GM19455 (cell line): Measurements from ENCODE around the gene NAXD.
"Not testable (repeated sequence)": the region's sequence is repeated elsewhere in the genome, so short reads cannot be mapped to it uniquely, and the experiment has no call there.

ENCODE experiments used
- ATAC-seq: cut with Tn5 transposase; IDR thresholded peaks from one replicate; pipeline ENCODE4 v1.9.1; 2021; ENCODE audit not compliant: unreplicated experiment

The NAXD gene

DNA sequence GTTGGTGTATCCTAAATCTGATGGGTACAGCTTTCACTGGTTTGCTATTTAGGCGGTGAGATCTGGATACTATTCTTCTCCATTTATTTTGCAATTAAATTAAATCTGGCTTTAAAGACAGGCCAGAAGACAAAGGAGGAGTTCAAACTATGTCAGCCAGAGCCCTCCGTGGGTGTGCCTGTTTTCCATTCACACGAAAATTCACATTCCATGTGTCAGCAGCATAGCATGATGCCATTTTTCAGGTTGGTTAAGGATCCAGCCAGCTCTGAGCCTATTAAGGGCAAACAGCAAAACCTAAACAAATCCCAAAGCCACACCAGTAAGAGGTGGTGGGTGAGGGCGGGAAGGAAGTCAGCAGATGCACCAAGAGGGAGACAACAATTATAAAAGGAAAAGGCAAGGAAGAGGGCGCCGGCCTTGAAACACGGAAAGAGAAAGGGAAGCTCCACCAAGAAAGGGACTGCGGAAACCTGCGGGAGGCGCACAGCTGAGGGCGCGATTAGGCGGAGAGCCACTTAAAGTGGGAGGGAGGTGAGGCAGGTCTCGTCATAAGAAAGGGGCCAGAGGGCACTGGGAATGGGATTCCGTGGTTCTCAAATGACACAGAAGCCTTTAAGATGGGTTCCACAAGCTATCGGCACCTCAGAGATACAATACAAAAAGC is 47.6 kb downstream of the NAXD start:
- no peak for ATAC-seq

DNA sequence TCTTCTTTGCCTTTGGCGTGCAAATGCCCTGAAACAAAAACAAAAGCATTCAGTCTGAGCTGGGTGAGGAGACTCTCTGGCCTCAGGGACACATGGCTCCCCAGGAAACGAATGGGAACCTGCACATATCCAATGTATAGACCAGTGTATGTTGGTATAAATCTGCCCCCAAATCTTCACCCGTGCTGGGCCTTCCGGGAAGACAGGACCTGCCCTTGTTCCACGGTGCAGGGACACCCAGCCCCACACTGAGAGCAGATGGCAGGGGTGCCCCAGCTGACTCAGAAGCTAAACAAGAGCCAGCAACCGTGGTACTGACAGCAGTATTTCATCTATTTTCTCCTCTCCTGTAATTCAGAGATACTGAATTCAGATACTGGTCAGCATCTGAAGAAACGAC is 48.1 kb downstream of the NAXD start:
- no peak for ATAC-seq

DNA sequence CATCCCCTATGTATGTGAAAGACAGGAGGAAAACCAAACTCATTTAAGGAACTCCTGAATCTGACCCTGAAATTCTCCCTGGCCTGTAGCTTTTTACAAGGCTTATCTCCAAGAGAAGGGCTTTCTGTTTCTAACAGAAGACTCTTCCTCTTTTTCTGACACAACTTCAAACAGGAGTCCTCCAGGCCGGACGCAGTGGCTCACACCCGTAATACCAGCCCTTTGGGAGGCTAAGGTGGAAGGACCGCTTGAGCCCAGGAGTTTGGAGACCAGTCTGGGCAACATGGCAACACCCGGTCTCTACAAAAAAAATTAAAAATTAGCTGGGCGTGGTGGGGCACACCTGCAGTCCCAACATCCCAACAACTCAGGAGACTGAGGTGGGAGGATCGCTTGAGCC is 48.7 kb downstream of the NAXD start:
- no peak for ATAC-seq

DNA sequence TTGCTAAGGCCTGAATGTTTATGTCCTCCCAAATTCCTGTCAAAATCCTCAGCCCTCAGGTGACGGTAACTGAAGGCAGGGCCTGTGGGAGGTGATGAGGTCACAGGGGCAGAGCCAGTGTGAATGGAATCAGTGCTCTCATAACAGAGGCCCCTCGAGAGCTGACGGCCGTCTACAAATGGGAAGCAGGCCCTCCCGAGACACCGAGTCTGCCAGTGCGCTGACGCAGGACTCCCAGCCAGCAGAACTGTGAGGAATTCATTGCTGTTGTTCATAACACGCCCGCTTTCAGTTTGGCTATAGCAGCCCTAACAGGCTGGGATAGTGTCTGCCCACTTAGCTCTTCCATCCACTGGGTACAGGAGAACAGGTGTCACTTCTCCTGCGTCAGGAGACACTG is 49.3 kb downstream of the NAXD start:
- no peak for ATAC-seq

DNA sequence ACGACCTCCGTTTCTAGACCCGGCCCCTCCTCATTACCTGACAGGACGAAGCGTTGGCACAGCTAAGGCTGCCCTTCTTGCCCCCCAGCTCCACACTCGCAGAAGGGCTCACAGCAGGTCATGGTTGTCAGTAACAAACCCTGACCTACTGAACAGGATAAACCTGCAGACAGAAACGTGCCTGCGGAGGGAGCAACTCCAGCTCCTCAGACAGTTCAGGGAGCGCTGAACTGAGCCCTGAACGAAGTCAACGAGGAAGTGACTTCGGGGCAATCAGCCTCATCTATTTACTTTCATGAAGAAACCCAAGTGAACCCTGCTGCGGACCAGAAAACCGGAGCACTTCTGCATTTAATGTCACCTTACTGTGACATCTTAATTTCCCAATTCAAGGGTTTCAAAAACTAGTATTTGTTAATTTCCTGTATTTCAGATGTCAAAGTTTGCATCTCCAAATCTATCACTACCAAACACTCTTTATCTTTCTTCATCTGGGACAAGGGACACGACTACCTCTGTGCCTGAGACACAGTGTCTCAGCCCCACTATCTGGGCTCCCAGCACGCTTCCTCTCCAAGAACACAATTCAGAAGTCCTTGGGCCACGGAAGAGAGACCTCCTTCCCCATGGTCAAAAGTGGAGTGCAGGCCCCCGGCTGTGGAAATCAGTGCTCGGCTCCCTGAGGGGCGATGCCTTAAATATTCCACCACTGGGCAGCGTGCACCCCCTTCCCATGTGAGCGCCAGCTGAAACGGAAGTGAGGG is 50.3 kb downstream of the NAXD start:
- ATAC-seq, result no peak

DNA sequence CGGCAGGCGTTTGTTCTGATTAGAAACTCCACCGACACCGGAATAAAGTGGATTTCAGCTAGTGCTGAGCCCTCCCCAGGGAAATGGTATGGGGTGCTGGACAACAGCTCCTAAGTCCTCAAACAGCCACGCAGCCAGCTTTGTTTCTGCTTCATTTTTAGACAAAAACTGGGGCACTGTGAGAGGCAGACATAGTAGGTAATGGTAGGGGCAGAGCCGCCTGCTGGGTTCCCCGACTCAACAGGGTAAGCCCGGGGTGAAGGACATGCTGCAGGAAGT is 50.8 kb downstream of the NAXD start:
- no peak for ATAC-seq

DNA sequence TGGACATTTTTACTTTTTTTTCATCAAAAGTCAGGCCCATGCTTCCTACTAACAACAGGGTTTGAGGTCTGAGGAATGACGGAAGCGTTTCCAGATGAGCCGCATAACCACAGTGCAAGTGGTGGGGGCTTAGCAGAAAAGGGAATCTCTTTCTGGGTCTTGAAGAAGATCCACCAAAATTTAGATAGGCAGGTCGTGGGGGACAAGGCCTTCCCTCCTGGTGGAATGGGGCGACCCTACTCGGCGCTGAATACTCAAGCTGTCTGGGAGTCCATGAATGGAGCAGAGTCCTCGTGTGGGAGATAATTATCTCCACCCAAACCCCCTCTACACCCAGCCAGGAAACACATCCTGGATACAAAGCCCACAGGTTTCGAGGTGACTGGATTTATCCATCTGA is 53.7 kb downstream of the NAXD start:
- ATAC-seq, result no peak

DNA sequence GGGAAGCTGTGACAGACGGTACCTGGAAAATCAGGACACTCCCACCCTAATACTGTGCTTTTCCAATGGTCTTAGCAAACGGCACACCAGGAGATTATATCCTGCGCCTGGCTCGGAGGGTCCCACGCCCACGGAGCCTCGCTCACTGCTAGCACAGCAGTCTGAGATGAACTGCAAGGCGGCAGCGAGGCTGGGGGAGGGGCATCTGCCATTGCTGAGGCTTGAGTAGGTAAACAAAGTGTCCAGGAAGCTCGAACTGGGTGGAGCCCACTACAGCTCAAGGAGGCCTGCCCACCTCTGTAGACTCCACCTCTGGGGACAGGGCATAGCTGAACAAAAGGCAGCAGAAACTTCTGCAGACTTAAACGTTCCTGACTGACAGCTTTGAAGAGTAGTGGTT is 54.5 kb downstream of the NAXD start:
- ATAC-seq, result not testable (repeated sequence)

DNA sequence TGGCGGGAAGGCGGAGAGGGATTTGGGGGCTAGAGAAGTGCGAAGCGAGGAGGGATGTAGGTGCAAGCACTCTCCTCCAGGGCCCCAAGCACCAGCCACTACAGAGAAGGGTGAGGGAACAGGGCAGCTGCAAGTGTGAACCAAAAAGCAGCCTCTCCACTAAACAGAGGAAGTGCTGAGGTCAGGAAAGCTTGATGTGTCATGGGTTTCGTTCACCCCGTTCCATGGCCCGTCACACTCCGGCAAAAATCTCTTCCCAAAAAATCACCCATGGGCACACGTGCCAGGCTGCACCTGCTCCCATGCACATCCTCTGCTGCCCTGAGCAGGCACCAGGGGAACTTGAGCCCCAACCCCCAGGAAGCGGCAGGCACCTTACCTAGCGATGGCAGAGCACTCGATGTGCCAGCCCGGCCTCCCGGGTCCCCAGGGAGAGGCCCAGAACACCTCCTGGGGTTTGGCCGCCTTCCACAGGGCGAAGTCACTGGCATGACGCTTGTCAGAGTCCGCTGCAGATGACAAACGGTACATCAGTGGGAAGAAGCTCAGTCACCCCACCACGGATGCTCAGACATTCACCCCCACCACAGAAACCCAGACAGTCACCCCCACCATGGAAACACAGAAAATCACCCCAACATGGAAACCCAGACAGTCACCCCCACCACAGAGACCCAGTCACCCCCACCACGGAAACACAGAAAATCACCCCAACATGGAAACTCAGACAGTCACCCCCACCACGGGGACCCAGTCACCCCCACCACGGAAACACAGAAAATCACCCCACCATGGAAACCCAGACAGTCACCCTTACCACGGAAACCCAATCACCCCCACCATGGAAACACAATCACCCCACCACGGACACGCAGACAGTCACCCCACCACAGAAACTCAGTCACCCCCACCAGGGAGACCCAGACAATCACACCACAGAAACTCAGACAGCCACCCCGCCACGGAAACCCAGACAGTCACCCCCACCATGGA is 61.5 kb downstream of the NAXD start:
- ATAC-seq, result peak; percentile 74

DNA sequence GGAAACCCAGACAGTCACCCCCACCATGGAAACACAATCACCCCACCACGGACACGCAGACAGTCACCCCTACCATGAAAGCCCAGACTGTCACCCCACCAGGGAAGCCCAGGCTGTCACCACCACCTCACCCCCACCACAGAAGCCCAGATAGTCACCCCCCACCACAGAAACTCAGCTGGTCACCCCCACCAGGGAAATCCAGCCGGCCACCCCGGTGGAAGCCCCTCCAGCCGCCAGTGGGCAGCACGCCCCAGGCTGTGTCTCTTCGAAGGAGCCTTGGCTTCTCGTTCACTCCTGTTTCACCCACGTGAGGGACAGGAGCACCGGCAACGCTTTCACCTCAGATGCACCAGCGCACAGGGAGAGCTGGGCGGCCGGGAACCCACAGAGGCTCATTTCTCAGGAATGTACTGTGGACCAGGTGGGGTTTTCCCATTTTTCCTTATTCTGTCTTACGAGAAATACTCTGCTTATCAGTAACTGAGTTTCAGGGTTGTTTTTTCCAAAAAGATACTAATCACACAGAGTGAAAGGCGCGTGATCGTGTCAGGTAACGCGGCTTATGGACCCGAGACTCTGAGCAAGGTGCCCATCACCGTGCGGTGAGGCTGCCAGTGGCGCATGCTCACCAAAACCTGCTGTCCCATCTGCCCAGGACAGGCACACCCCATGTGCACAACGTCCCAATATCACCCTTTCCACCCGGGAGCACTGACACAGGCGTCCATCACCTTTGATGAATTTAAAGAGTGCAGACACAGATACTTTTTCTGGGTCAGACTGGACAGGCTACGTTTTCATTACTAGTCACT is 62.6 kb downstream of the NAXD start:
- ATAC-seq, result no peak

DNA sequence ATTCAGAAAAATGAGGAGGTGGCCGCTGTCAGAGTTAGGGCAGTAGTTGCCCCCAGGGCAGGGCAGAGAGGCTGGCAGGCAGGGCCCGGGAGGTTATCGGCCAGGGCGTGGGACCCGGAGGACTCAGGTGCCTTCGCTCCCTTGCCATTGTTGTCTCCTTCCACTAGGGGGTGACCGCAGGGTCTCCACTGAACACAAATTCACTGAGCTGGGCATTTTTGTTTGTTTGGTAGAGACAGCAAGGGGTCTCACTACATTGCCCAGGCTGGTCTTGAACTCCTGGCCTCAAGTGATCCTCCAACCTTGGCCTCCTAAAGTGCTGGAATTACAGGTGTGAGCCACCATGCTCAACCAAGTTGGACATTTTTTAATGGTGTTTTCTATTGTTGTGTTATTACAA is 65.5 kb downstream of the NAXD start:
- ATAC-seq, result no peak

DNA sequence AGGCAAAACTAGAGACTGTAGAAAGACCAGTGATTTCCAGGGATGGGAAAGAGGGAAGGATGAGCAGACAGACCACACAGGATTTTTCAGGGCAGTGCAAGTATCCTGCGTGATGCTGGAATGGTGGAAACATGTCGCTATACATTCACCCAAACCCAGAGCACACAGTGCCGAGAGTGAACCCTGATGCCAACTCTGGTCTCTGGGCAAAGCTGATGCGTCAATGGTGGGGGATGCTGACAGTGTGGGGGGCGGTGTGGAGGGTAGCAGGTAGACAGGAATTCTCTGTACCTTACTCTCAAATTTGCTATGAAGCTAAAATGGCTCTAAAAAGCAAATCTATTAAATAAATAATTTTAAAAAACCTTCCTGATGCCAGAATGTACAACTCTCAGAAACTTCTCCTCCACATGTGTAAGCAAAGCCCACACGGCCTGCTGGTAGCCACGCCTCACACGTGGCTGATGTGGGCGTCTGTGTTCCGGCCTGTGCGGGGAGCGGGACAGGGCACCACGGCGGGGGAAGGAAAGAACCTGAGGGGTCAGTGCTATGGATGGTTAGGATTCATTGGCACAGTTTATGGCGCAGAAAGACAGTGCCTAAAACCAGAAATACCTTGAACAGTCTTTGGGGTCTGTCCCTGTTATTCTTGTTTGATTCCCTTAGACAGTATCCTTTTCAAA is 66.7 kb downstream of the NAXD start:
- no peak for ATAC-seq

DNA sequence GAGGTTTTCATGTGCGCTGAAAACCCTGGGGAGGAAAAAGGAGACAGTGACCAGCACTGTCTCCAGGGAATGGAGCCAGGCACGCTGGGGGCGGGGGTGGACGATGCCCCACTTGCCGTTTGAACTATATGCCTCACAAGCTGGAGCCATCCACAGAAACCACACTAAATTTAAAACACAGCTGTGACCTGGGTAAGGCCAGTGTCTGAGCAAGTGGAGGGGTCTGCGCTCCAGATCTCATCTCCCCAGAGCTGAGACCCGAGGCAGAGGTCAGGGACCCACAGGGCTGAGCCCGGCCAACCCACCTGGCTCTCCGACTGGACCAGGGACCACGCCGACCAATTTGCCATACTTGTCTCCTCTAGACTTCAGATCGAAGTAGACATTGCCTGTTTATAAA is 67.4 kb downstream of the NAXD start:
- ATAC-seq, result no peak

DNA sequence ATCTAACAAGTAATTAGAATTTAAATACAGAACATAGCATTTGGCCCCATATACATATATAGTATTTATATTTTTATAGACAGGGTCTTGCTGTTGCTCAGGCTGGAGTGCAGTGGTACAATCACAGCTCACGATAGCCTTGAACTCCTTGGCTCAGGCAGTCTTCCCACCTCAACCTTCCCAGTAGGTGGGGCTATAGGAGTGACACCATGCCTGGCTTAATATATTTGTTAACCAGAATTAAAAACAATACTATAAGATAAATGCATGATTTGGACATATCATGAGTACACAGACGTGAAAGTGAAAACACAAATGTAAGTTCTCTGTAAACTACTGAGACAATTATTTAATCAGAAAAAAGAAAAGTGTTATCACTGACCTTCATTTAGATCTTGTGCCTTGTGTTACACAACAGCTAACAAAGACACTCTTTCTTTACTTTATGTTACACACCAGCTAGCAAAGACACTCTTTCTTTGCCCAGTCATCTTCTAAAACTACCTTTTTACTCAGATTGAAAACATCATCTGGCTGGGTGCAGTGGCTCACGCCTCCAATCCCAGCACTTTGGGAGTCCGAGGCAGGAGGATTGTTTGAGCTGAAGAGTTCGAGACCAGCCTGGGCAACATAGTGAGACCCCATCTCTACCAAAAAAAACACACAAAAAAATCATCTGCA is 68.0 kb downstream of the NAXD start:
- no peak for ATAC-seq

DNA sequence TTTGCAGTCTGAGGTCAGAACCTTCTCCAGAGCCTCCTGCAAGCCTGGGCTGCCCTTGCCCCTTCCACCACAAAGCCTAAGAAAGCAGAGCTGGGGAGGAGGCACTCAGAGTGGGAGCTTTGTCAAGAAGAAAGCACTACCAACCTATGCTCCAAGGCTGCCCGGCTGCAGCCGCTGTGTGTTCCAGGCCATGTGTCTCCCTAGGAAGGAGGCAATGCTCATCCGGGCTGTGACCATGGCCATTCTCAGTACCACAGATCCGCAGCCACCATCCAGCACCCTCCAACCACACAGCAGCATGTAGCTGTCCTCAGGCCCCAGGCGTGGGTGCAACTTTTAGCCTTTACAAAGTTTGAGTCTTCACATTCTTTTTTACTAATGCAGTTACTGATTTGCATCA is 68.6 kb downstream of the NAXD start:
- ATAC-seq, result no peak

DNA sequence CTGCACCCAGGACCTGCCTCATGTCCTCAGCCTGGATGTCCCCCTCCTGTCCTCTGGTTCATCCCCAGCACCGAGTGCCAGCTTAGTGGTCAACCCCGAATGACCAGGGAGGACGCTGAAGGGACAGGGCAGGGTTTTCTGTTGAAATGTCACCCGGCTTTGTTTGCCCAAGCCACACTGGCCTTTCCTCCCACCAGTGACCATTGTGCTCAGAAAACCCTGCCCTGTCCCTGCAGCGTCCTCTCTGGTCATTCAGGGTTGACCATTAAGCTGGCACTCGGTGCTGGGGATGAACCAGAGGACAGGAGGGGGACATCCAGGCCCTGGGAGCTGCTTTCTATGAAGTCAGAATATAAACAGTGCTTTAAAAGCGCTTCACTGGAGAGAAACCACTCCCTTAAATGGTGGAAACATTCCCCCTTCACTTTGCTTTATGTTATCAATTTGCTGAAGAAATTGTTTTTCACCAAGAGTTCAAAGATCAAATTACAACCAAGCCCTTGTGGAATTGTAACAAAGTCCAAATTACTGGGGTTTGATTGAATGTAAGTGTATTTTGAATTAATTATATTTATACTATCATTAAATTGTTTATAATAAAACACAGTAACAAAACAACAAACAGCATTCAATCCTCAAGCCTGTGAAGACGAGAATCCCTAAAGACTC is 69.2 kb downstream of the NAXD start:
- ATAC-seq, result no peak

DNA sequence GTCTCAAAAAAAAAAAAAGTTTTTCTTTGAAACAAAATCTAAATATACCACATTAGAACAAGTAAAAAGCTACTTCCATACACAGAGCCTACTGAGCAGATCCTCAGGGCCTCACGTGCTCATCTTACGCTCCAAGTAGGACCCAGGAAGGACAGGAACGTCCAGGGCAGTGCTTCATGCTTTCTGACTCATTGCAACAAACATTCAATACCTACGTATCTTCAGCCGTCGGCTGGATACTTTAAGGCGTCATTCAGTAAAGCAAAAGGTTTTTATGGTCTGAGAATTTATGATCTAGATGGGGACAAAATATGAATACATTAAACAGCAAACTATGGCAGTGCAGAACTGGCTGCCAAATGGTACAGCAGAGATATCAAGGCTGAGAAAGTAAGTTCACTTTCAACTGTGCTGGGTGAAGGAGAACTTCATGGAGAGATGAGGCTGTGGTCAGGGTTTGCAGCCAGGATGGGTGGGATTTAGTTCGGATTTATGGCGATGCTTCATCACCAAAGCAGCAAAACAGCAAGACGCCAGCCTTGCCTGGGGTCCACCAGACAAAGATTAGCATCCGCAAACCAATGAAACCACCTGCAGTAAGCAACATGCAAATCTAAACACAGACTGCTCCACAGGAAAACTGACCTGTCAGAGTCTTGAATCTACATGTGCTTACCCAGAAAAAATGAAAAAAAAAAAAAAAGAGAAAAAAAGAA is 70.1 kb downstream of the NAXD start:
- ATAC-seq, result no peak

DNA sequence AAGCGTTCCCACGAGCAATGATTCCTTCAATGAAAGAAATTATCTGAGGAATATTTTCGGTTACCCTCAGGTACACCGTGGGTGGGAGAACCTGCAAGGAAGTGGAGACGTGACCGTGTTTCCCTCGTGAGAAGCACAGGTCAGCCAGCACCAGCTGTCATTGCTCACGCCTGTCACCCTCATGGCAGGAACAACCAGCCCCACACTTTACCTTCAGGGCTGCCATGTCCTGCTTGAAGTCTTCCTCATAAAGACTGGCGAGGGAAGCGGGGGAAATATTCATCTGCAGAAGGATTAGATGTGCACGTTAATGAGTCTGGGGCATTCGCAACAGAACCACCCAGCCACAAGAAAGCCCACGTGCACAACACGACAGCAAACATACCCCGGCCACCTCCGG is 72.4 kb downstream of the NAXD start:
- ATAC-seq, result no peak

DNA sequence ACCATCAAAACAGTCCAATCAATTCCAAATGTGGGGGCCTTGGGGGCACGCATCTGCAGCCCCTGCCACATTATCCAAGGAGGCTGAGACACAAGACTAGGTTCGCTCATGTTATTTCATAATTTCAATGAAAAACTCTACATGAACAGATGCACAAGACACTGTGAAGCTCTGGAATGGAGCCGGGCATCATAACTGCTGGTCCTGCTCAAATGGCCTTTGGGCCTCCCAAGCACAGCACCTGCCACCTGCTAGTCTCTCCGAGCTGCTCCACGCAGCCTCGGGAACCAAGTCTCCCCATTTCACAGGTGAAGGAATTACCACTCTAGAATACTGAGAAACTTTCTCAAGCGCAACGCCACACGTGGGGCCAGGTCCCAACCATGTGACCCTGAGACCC is 73.7 kb downstream of the NAXD start:
- no peak for ATAC-seq
